Right ventricle myocardium inferior (tissue), 1 donor: ENCODE data around the gene DTHD1. TPM values are rescaled to one million over a fixed set of nuclear protein-coding genes. Genes with fewer than 3 reads are reported as not detected.

ENCODE experiments used
- ATAC-seq: fragments of 200-7000 bp; cut with Tn5 transposase; one replicate; pipeline ENCODE4 v1.9.1; 2020; ENCODE audit warnings: mild to moderate bottlenecking, moderate library complexity
- DNase-seq: peaks from one replicate; pipeline ENCODE4 v3.0.0; 2021; ENCODE audit errors: missing footprints
- intact Hi-C: fragments of 100-400 bp; cut with DNase I; formaldehyde crosslinking; loops from one replicate; pipeline ENCODE4 v1.11.0; 2022
- total RNA-seq: library from RNA; stranded (reverse); fragmentation: NEBNext Ultra II Directional; extraction: Animal tissue kit (Norgen Biotek cat#: 25700); gene quantifications from one replicate; pipeline ENCODE4 v1.2.1, GENCODE V29; 2021
- donor health status: DM: no; HTN: yes; CAD: no; lungs with severe emphysema.

DTHD1 gene
- total RNA-seq, 1 donor from 2014 or later: not detected

DNA sequence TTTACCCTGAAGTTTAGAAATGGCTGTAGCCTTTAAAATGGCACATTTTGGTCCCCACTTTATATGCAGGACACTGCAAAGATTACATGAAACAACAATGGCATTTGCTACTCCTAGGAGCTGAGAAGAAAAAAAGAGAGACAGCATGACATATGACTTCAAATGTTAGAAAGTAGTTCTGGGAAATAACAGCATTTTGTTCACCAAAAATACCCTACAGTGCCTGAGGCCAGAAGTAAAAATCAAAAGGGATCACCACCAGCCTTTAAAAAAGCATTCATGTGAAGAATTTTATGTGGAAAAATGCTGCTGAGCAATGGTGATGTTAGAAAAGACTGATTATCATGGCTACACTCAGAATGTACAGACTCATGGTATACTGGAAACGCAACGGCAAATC, 110.0 kb downstream of the DTHD1 start:
- ATAC-seq (no peak), DNase-seq (no peak)
- intact Hi-C loops: no loop called here

DNA sequence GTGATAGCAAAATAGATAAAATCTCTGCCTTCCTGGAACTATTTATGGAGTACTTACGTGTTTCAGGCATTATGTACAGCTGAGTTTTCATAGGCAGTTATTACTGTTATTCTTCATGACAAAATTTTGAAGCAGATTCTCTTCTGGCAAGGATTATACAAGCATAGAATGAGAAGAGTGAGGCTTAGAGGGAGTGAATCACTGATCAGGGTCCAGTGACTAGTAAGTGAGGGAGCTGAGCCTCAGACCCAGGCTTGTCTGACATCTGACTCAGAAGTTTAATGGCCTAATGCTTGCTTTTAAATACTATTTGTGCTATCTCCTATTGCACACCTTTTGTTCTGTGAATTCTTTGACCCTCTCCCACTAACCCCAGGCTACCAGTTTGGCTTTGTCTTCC, 110.6 kb downstream of the DTHD1 start:
- intact Hi-C loops: no loop called here
- ATAC-seq (no peak), DNase-seq (no peak)

- ATAC-seq (no peak), DNase-seq (no peak)
- intact Hi-C loops: no loop called here
Observed at GRCh38 chr4:36392916-36393315, 111.5 kb downstream of the DTHD1 start.

Other genes with a start within 250 kb of the DTHD1 start
- gene ARAP2, start 37.1 kb upstream of the DTHD1 start, total RNA-seq: 2.8 TPM